B cell (primary cell): ENCODE results near the gene HYAL1.

Source experiments
- CTCF ChIP-seq: fragments of 200-600 bp; IDR thresholded peaks from one replicate; pipeline ENCODE4 v1.8.0; 2022; ENCODE audit warnings: antibody characterized with exemption, mild to moderate bottlenecking
- EZH2 ChIP-seq: IDR thresholded peaks from 2 replicates; pipeline ENCODE4 v1.6.1; 2012; ENCODE audit warnings: borderline replicate concordance, low read depth, mild to moderate bottlenecking, moderate library complexity, low read length; ENCODE audit not compliant: insufficient read depth, poor library complexity, severe bottlenecking

DNA sequence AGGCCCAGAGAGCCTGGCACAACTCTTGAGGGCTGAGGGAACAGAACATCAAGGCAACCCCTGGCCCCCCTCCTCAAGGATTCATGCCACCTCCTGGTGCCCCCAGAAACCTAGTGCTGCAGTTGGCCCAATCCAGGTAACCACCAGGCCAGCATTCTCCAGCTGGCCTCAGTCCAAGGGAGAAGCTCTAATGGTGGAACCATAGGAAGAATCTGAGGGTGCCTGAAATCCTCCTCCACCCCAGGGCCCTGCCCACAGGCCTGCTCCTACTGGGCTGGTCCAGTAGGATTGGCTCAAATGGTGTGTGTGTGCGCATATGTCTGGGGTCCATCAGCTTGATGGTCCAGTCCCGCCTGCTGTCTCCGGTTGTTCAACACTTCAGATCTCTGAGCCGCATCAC, 11.4 kb upstream of the HYAL1 start:
- no peak for TF ChIP-seq CTCF
- no peak for TF ChIP-seq EZH2
